ENCODE data around the gene SLC44A3. TPM values are rescaled to one million over a fixed set of nuclear protein-coding genes. Genes with fewer than 3 reads are reported as not detected.

Gene SLC44A3
- total RNA-seq, 2 donors from 2014 or later: 7.7 to 10.9 TPM

DNA sequence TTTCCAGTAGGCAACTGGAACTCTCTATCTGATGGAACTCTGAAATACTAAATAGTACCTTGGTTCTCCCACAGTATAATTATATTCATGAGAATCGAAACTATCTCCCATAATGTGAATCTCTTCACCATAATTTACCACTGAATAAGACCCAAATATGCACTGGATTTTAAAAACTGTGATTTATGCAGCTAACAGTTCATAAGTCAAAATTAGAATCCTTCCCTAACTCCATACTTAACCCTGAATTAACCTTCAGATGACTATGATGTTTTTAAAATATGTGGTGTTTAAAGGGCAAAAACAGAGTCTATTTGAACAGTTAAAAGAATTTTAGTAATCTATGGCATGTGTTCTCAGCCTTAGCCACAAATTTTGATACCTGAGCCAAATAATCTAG lies 22.9 kb upstream of the SLC44A3 start:
- intact Hi-C loops (cut with DNase I): no loop called here
- DNase-seq (ENCODE audit: low spot score): no peak

DNA sequence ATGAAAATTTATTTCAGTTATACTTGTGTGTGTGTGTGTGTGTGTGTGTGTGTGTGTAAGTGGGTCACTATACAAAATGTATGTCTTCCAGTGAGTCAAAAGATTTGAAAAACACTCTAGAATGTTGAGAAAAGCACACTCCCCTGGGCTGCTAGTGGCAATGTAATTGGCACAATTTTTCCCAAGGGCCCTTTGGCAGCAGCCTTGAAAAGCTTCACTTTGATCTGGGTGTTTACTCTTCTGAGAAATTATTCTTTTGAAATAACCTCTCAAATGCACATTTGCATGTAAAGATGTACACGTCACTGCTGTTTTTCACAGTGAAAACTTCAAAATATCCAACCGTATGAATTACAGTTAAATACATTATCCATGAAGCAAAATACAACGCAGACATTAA lies 22.1 kb upstream of the SLC44A3 start:
- intact Hi-C loops (cut with DNase I): no loop called here
- DNase-seq (ENCODE audit: low spot score): no peak

DNA sequence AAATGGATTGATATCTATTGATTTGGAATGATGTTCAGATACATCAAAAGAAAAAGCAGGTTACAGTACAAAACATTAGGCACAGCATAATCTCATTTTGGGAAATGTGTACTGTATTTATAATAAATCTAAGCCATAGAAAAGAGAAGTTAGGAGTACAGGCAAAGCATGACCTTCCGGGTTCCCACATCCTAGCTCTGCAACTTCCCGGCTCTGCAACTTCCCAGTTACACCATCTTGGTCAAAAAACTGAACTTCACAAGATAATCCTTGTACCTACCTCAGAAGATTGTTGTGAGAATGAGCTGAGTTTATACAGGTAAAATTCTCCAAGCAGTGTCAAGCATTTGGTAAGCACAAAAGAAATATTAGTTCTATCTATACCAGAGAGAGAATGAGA lies 21.7 kb upstream of the SLC44A3 start:
- intact Hi-C loops (cut with DNase I): no loop called here
- no peak for DNase-seq (ENCODE audit: low spot score)

DNA sequence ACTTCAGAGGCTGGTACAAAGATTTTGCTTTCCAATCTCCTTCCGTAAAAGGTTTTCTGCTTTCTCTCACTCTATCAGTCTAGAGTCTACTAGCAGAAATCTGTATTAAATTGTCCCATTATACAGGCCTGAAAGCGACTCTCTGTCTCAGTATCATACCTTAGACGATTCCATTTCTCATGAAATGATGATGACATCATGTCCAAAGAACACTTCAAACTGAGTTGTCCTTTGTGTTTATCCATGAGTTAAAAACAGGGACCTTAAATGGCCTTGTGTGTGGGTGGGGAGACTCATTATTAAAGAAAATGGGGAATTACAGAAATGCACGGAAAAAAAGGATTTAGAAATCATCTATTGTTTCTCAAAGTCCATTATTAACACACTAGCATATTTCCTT lies 21.0 kb upstream of the SLC44A3 start:
- DNase-seq (ENCODE audit: low spot score): no peak
- intact Hi-C loops (cut with DNase I): no loop called here

DNA sequence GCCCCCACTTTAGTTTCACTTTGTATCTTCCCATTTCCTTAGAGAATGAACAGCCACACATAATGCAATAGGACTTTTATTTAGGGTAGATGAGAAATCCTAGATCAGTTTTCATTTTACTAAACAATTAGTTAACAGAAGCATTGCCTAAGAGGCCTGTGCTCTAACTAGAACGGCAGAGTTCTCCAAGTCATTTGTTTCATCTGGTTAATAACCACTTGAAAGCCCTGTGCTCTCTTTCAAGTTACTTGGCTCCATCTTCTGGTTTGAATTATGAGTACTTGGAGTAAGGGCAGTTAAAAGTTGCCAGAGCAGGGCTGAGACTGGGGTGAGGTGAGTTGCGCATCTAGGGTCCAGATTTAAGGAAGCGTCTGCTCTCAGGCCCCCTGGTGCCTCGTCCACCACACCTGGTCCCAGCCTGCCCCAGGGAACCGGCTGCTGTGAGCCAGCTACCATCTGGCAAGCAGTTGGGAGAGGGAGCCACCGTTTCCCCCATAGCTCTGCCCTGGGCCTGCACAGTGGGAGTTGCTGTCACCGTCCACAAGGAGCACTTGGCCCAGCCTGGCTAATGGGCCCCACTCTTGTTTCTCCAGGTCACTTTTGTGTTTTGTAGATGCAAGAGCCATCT lies 18.1 kb upstream of the SLC44A3 start:
- intact Hi-C loops (cut with DNase I): loop anchor here in 1 of 2 donors (5.0 to 10.0 kb wide), 2 partner anchors 210 to 277 kb away; no protein-coding TSS in a partner anchor
- peak; percentile 83 for DNase-seq (ENCODE audit: low spot score)

DNA sequence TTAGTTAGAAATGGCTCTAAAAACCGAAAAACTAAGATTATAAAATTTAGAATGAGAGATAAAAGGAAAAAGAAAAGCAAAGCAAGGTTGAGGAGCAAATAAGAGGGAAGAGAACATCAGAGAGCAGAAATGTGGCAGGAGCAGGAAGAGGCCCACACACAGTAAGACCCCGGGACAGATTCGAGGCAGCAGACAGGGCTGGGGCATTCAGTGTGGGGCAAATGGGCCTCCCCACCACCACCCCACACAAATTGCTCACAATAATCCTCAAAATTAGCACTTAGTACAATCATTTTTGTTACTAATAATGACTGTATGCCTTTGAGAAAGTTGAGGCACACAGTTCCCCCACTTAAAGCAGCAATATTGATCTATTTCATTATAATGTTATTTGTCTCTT lies 17.1 kb upstream of the SLC44A3 start:
- no peak for DNase-seq (ENCODE audit: low spot score)
- intact Hi-C loops (cut with DNase I): loop anchor here in 1 of 2 donors (5.0 to 10.0 kb wide), 2 partner anchors 211 to 278 kb away; no protein-coding TSS in a partner anchor

DNA sequence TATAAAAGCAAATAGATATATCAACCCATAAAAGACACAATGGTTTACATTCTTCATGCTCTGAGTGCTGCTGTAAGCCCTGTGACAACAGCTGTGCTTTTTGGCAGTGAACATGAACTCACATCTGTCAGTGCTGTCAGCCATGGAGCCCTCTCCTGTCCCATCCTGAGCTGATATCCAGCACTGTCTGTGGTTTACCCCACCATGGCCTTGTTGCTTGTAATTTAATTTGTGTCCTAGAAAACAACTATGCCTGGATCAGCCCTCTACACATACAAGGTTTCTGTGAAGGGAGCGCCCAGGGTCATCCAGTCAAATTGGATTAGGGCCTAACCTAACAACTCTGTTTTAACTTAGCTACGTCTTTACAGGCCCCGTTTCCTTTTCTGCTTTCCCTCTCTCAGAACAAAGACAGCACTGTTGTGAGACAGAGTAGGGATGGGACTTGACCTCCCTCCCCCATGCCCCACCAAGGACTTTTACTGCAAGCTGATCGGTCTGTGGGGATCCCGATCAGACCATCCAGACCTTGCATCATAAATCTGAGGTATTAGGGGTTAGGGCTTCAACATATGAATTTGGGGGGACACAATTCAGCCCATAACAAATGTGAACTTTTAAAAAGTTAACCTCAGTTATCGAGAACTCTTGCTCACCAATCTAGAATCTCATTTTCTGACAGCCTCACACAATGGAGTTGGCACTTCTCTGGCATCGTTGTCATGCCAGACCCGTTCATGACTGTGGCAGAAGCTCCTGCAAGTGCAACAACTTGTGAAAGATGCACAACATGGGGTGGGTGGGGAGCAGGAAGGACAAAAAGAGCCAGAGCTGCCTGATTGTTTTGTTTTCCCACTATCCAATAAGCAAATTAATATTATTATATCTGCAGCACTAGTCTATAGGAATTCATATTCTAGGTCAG lies 16.4 kb upstream of the SLC44A3 start:
- no peak for DNase-seq (ENCODE audit: low spot score)
- intact Hi-C loops (cut with DNase I): loop anchor here in 1 of 2 donors (5.0 to 10.0 kb wide), 2 partner anchors 211 to 279 kb away; no protein-coding TSS in a partner anchor

DNA sequence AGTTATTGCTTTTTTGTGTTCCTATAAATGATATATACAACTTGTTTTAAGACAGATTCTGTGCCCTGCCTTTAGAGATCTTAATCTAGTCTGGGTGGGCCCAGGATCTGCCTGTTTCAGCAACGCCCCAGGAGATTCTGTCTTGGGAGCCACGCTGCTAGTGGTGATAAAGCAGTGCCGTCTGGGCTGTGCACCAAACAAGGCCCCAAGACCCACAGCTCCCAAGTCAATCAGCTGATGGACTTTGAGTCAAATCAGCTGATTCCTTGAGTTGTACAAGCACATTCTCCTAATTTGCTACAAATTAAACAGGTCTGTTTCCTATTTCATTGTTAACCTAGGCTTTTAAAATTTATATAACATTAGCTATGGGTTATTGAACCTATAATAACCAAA lies 15.7 kb upstream of the SLC44A3 start:
- intact Hi-C loops (cut with DNase I): loop anchor here in 1 of 2 donors (5.0 to 10.0 kb wide), 2 partner anchors 212 to 280 kb away; no protein-coding TSS in a partner anchor
- no peak for DNase-seq (ENCODE audit: low spot score)

DNA sequence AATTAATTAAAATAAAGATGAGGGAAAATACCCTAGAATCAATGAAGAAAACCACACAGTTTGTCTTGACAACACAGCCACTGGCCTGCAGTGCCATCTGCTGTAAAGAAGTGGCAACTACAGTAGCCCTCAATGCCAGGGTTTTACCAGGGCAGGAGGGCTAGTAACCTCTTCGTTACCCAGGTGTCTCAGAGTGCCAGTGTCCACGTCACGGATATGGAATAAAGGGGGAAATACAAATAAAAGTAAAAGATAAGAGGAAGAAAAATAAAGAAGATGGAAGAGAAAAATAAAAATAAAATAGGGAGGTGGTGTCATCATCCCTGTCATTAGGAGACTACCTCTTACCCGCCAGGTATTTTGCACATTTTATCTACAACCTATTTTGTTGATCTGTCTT lies 14.2 kb upstream of the SLC44A3 start:
- intact Hi-C loops (cut with DNase I): loop anchor here (5.0 to 10.0 kb wide), 2 partner anchors 281 to 284 kb away; no protein-coding TSS in a partner anchor
- no peak for DNase-seq (ENCODE audit: low spot score)

DNA sequence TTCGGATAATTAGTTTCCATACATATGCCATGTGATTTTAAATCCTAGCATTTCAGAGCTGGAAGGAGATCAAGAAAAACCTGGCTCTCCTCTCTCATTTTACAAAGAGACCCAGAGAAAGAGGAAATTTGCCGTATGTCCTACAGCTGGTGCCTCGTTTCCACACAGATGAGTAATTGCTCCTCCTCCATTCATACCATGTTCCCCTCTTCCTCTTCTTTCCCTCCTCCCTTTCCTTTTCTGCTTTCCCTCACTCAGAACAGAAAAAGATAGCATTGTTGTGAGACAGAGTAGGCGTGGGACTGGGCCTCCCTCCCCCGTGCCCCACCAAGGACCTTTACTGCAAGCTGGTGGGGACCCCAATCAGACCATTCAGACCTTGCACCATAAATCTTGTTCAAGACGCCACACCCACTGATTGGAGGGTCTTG lies 13.7 kb upstream of the SLC44A3 start:
- intact Hi-C loops (cut with DNase I): loop anchor here (5.0 to 10.0 kb wide), 2 partner anchors 282 to 284 kb away; no protein-coding TSS in a partner anchor
- no peak for DNase-seq (ENCODE audit: low spot score)

DNA sequence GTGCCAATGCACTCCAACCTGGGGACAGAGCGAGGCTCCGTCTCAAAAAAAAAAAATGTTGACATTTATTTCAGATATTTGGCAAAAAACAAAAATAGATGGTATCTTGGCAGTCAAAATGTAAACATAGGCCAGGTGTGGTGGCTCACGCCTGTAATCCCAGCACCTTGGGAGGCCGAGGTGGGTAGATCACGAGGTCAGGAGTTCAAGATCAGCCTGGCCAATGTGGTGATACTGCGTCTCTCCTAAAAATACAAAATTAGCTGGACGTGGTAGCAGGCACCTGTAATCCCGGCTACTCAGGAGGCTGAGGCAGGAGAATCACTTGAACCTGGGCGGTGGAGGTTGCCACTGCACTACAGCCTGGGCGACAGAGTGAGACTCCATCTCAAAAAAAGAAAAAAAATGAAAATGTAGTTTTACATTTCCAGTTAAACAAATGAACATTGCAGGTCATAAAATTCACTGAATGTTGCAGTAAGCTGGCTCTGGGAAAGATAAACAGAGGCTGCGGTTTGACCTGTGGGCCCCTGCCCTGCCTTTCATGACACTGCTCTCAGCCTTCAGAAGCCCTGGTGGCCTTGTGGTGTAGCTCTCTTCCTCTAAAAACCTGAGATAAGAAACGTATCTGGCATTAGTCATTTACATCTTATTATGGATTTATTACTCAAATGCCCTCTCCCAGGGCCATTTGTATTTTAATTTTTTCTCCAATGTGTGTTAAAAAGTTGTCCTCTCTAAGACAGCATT lies 12.2 kb upstream of the SLC44A3 start:
- intact Hi-C loops (cut with DNase I): loop anchor here (5.0 to 10.0 kb wide), 2 partner anchors 283 to 286 kb away; no protein-coding TSS in a partner anchor
- no peak for DNase-seq (ENCODE audit: low spot score)

DNA sequence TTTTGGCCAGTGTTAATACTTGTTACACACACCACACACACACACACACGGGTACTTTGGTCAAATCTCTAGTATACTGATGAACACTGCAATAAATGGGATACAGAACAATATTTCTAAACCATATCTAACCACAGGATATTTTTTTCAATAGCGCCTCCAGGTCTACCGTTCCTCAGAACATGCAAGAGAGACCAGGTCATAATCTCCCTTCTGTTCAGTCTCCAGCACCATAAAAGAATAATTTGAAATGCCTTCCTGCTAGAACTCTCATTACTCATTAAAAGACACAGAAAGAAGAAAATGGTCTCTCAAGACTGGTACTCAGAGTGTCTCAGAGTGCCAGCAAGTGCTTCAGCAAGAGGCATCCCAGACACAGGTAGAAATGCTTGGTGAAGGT lies 11.5 kb upstream of the SLC44A3 start:
- intact Hi-C loops (cut with DNase I): loop anchor here (5.0 to 10.0 kb wide), 2 partner anchors 284 to 286 kb away; no protein-coding TSS in a partner anchor

DNA sequence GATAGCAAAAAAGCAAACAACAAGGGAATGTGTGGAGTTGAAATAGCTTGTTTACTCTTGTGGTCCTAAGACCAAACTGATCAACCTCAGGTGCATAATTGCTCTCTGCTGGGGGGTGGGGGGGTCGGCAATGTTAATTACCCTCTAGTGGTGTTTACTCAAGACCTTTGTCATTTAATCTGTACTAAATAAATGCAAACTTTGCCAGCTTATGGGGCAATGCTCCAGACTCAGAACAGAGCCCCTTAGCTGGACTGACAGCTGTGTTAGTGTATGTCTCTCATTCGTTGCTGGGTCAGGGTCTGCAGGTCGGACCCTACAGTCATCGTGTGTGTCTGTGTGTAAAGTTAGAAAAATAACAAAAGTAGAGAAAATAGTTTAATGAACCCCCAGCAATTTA lies 7.2 kb upstream of the SLC44A3 start:
- intact Hi-C loops (cut with DNase I): no loop called here
- no peak for DNase-seq (ENCODE audit: low spot score)

More for the DNA sequence above, 11.5 kb upstream of the SLC44A3 start:
- no peak for DNase-seq (ENCODE audit: low spot score)

DNA sequence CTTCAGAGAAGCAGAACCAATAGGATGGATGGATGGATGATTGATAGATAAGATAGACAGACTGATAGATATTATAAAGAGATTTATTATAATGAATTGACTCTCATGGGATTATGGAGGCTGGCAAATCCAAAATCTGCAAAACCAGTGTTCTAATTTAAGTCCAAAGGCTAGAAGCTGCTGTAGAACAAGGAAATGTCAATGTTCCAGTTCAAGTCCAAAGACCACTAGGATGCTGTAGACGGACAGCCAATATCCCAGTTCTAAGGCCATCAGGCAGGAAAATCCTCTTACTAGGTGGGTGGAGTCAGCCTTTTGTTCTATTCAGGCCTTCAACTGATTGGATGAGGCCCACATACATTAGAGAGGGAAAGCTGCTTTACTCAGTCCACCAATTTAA lies 4.1 kb upstream of the SLC44A3 start:
- intact Hi-C loops (cut with DNase I): no loop called here
- no peak for DNase-seq (ENCODE audit: low spot score)

DNA sequence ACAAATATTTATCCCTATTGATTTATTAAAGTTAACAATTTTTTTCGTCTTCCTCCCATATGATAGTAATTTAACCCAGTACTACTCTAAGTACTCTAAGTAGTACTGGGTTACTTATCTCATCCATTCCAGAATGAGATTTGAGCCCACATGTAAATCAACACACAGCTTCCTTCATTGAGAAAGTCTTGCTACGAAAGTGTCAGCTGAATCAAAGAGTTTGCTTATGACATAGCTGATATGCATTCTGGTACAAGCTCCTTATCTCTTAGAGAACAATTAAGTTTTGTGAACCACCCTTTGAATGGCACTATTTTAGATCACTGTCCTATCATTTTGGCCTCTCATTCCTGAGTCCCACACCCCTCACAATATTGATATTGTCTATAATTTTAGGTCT lies 2.4 kb upstream of the SLC44A3 start:
- intact Hi-C loops (cut with DNase I): no loop called here
- DNase-seq (ENCODE audit: low spot score): no peak

DNA sequence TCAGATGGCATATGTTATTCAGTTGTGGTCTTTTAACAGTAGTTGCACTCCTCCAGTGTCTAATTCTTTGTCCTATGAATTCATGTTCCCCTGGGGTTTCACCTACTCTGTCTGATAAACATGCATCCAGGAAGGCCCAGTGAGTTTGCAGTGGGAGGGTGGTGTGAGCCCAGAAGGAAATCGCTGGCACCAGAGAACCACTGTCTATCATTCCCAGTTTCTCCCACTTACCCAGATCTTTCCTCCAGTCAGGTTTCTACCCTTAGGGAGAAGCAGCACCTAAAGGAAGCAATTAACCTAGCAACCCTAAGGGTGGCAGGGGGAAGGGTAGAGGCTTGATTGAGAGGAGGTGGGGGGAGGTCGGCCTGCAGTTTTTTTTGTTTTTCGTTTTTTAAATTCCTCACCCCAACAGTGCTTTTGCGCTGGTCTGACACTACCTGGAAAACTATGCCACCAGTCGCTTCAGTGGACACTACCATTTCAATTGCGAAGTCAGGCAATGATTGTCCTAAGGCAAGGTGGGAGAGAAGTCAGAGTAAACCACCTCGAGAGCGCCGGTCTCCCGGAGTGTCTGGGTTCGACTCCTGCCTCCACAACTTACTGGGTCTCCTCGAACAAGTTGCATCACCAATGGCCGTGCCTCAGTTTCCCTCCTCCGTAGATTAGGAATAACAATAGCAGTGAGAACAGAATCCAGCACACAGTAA lies 766 bp upstream of the SLC44A3 start:
- DNase-seq (ENCODE audit: low spot score): no peak
- intact Hi-C loops (cut with DNase I): no loop called here

DNA sequence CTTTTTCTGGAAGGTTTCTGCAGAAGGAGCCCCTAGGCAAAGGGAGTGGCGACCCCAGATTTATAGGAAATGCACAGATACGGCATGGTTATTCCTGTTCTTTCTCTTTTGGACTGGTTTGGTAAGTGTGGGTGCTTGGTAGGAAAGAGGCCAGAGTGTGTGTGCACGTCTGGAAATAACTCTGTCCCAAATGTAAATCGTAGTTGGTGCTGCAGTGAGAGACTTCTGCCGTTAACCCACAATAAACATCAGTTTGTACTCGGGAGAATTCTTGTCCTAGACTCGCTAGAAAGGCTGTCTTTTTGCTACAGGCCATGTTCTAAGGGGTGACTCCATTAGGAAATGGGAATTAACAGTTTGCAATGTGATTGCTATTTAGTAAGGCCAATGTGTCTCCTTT lies 779 bp downstream of the SLC44A3 start:
- DNase-seq (ENCODE audit: low spot score): no peak
- intact Hi-C loops (cut with DNase I): loop anchor here in 1 of 2 donors (1.0 kb wide), 1 partner anchor 11 kb away; no protein-coding TSS in a partner anchor

DNA sequence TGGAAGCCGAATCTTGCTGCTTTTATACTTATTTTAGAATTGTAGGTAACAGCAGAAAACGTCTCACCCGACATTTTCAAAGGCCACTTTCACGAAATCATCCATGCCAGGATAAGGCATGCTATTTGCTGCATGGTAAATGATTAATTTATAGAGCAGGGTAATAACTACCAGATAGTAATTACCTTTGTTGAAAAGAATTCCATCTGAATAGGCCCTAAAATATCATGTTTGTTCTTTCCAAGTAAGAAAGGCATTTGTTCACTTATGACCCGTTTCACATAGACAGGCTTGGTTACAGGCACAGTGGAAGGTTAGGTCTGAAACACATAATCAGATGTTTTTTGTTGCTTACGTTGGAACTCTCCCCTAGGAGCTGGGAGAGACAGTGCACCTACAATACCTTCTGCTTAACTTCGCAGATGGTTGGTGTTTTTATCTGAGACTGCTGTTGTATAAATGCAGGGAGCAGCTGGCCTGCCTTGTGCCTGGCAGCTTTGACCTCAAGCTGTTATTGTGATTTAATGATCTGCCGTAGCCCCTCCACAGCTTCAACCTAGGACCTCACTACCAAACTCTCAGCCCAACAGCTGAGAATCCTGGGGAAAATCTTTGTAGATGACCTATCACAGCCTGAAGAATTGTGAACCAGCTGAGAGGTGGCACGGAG lies 1.6 kb downstream of the SLC44A3 start:
- intact Hi-C loops (cut with DNase I): no loop called here
- no peak for DNase-seq (ENCODE audit: low spot score)
